ENCODE measurements around the gene SSH3. TPM values are rescaled to one million over a fixed set of nuclear protein-coding genes. Genes with fewer than 3 reads are reported as not detected.
A peak's percentile ranks its signal among the peaks of the same experiment; 100 is the strongest.
"Not testable (repeated sequence)": the region's sequence is repeated elsewhere in the genome, so short reads cannot be mapped to it uniquely, and the experiment has no call there.

The SSH3 gene
- polyA plus RNA-seq, 3 donors, result 12.3 to 14.8 (median 13.0) TPM

- 0 to 1% (median 1%) methylated on average over 53 of the region's 53 CpGs for WGBS, 3 donors
Measured at GRCh38 chr11:67317888-67318555, 14.7 kb downstream of the SSH3 start.

DNA sequence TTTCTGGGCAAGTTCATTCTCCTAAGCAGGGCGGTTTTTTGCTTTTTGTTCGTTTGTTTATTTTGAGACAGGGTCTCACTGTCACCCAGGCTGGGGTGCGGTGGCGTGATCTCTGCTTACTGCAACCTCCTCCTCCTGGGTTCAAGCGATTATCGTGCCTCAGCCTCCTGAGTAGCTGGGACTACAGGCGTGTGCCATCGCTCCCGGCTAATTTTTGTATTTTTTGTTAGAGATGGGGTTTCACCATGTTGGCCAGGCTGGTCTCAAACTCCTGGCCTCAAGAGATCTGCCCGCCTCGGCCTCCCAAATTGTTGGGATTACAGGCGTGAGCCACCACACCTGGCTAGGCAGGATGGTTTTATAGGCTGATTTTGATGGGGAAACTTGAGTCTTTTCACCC, 15.5 kb downstream of the SSH3 start:
- 87 to 94% (median 93%) methylated on average over 12 of the region's 12 CpGs for WGBS, 3 donors
- H3K27ac ChIP-seq (ENCODE audit: low read depth, low read length), result not testable (repeated sequence)

More at GRCh38 chr11:67317888-67318555, 14.7 kb downstream of the SSH3 start:
- H3K27ac ChIP-seq (ENCODE audit: low read depth, low read length), result no peak overlapping the region

GRCh38 chr11:67320011-67320410, 16.7 kb downstream of the SSH3 start:
- 86 to 89% (median 89%) methylated on average over 3 of the region's 3 CpGs for WGBS, 3 donors

DNA sequence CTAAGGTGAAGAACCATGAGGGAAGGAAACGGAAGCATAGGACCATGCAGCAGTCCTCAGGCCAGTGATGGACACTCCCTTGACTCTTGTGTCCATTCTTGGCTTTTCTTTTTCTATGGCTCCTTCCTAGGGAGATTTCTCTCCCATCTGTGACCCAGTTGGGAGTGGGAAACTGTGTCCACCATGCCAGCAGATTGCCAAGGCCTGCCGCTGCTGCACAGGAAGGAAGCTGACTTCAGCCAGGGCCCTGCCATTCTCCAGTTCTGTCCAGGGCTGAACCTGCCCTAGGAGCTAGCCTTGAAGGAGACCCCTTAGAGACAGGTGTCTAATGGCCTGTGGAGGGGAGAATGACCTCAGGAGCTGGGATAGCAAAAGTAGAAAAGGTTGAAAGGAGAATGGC, 17.4 kb downstream of the SSH3 start:
- 83 to 93% (median 90%) methylated on average over 2 of the region's 2 CpGs for WGBS, 3 donors
- H3K27ac ChIP-seq (ENCODE audit: low read depth, low read length), result no peak overlapping the region

More at GRCh38 chr11:67320011-67320410, 16.7 kb downstream of the SSH3 start:
- no peak overlapping the region for H3K27ac ChIP-seq (ENCODE audit: low read depth, low read length)

DNA sequence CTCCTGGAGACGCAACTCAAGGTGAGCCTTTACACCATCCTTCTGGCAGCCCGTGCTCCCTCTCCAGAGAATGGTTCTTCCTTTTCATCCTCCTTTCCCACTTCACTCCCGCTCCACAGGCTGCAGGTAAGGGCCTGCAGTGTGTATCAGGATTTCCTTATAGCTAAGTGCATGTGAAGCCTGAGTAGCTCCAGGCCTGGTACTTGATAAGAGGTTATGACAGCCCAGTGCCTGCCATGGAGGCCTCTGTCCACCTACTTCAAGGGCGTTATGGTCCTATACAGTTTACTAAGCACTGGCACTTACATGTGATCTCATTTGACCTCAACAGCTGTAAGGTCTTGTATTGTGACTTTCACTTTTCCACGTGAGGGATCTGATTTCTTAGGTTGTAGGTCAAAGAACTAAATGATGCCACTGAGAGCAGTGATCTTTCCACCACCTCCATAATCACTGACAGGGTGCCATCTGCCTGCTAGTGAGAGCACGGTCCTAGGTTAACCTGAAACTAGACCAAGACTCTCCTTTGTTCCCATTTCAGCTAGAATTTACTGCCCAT, 18.1 kb downstream of the SSH3 start:
- WGBS, 3 donors, result 80 to 88% (median 81%) methylated on average over 6 of the region's 6 CpGs
- H3K27ac ChIP-seq (ENCODE audit: low read depth, low read length), result no peak overlapping the region

GRCh38 chr11:67322049-67322448, 18.7 kb downstream of the SSH3 start:
- H3K27ac ChIP-seq (ENCODE audit: low read depth, low read length), result no peak overlapping the region
- WGBS, 3 donors, result 93 to 95% (median 94%) methylated on average over 3 of the region's 3 CpGs

DNA sequence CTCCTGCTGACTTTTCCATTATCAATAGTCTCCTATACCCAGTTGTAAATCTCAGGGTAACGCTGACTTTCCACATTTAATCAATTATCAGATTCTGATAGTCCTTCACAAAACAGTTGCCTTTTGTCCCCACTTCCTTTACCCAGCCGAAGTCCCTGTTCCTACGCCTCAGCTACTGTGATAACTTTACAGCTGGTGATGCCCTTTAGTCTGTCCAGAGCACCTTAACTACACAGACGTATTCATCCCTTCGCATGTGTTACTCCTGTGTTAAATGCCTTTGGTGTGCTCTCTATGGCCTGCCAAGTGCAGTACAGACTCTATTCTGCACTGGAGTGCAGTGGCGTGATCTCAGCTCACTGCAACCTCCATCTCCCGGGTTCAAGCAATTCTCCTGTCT, 20.2 kb downstream of the SSH3 start:
- 88 to 93% (median 89%) methylated on average over 7 of the region's 7 CpGs for WGBS, 3 donors
- no peak overlapping the region for H3K27ac ChIP-seq (ENCODE audit: low read depth, low read length)

DNA sequence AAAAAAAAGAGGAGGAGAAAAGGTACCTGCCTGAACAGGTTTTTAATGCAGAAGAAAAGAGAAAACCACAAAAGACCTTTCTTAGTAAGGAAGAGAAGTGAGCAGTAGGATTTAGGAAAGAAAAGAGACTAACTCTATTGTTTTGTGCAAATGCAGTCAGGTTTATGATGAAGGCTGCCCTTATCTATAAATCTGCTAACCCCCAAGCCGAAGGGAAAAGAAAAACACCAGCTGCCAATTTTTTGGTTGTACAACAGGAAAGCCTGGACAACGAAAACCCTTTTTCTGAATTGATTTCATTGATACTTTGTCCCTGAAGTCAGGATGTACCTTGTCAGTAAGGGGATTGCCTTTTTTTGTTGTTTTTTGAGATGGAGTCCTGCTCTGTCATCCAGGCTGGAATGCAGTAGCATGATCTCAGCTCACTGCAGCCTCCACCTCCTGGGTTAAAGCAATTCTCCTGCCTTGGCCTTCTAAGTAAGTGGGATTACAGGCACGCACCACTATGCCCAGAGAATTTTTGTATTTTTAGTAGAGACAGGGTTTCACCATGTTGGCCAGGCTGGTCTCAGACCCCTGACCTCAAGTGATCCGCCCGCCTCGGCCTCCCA, 28.9 kb downstream of the SSH3 start:
- no peak overlapping the region for H3K27ac ChIP-seq (ENCODE audit: low read depth, low read length)
- WGBS, 3 donors, result 82 to 87% (median 83%) methylated on average over 6 of the region's 6 CpGs

DNA sequence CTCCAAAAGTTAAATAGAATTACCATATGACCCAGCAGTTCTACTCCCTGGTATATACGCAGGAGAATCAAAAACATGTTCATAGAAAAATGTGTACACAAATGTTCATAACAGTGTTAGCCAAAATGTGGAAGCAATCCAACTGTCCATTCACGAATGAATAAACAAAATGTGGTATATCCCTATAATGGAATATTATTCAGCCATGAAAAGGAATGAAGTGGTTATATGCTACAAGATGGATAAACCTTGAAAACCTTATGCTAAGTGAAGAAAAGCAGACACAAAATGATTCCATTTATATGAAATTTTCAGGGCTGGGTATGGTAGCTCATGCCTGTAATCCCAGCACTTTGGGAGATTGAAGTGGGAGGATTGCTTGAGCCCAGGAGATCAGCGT, 33.9 kb downstream of the SSH3 start:
- WGBS, 3 donors, result 96 to 97% (median 96%) methylated on average over 3 of the region's 3 CpGs

GRCh38 chr11:67344264-67344663, 40.9 kb downstream of the SSH3 start:
- H3K27ac ChIP-seq (ENCODE audit: low read depth, low read length), result no peak overlapping the region
- 73 to 90% (median 82%) methylated on average over 4 of the region's 4 CpGs for WGBS, 3 donors

More for the DNA sequence above, 33.9 kb downstream of the SSH3 start:
- no peak overlapping the region for H3K27ac ChIP-seq (ENCODE audit: low read depth, low read length)

DNA sequence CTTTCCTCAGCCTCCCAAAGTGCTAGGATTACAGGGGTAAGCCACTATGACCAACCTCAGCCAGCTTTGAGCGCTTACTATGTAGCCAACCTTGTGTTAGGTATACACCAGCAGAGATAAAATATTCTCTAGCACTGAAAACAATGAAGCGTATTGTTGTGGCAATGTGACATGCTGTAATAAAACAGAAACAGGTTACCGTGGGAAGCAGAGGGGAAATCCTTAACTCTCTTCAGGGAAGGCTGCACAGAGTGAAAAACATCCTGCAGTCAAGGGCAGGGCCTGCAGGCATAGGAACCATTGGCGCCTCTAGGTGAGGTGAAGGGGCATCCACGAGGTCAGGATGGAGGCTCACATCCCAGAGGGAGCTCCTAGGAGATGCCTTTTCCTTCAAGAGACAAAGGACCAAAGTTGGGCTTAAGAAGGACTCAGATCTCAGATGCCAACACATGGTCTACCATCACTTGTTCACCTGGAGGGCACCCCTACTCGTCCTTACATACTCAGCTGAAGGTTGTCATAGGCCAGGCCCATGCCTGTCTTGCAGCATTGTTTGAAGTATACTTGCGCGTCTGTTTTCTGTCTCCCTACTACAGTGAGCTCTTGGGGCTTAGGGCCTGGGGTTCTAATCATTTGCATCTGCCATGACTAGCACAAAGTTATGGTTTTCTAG, 42.1 kb downstream of the SSH3 start:
- H3K27ac ChIP-seq (ENCODE audit: low read depth, low read length), result no peak overlapping the region
- 47 to 76% (median 64%) methylated on average over 8 of the region's 8 CpGs for WGBS, 3 donors

- 45 to 66% (median 62%) methylated on average over 7 of the region's 7 CpGs for WGBS, 3 donors
- no peak overlapping the region for H3K27ac ChIP-seq (ENCODE audit: low read depth, low read length)
Measured at GRCh38 chr11:67345920-67346819, 42.8 kb downstream of the SSH3 start.

GRCh38 chr11:67347964-67348749, 44.8 kb downstream of the SSH3 start:
- 75 to 81% (median 79%) methylated on average over 11 of the region's 11 CpGs for WGBS, 3 donors
- H3K27ac ChIP-seq (ENCODE audit: low read depth, low read length), result no peak overlapping the region

DNA sequence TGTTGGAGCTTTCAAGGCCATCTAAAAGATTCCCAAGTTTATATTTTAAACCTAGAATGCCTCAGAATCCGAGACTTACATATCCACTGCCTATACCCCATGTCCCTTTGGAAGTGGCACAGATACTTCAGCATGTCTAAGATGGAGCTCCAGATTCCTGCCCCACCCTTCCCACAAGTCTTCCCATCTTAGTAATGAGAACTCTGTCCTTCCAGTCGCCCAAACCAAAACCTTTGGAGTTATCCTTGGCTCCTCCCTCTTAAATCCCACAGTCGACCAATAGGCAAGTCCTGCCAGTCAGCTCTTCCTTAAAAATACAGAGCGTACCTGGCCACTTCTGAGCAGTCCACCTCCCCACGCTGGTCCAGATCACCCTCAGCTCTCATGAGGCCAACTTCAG, 45.7 kb downstream of the SSH3 start:
- 68 to 74% (median 71%) methylated on average over 5 of the region's 5 CpGs for WGBS, 3 donors
- no peak overlapping the region for H3K27ac ChIP-seq (ENCODE audit: low read depth, low read length)

- 65 to 89% (median 67%) methylated on average over 2 of the region's 2 CpGs for WGBS, 3 donors
Measured at GRCh38 chr11:67349457-67349856, 46.1 kb downstream of the SSH3 start.

GRCh38 chr11:67349928-67350465, 46.7 kb downstream of the SSH3 start:
- WGBS, 3 donors, result 76 to 89% (median 89%) methylated on average over 4 of the region's 4 CpGs
- no peak overlapping the region for H3K27ac ChIP-seq (ENCODE audit: low read depth, low read length)

More at GRCh38 chr11:67349457-67349856, 46.1 kb downstream of the SSH3 start:
- no peak overlapping the region for H3K27ac ChIP-seq (ENCODE audit: low read depth, low read length)

- 53 to 55% (median 54%) methylated on average over 11 of the region's 11 CpGs for WGBS, 3 donors
- H3K27ac ChIP-seq (ENCODE audit: low read depth, low read length), result peak overlapping the region; percentile 40
Measured at GRCh38 chr11:67351275-67352005, 48.1 kb downstream of the SSH3 start.
